Bronchial epithelial cell (primary cell): ENCODE results near the gene MTSS2. TPM values are rescaled to one million over a fixed set of nuclear protein-coding genes. Genes with fewer than 3 reads are reported as not detected.

Source experiments
- DNase-seq: peaks from one replicate; pipeline ENCODE4 v3.0.0-alpha.2; 2010; ENCODE audit warnings: low read depth
- FAIRE-seq: peaks from 2 replicates; lab custom pipeline; 2011; peaks lifted over from hg19 to GRCh38; lab: Jason Lieb, UNC
- H3K27me3 ChIP-seq: 2 replicates; pipeline ENCODE4 v1.5.1; 2011; ENCODE audit warnings: low read length; ENCODE audit not compliant: control insufficient read depth, insufficient read depth
- H3K36me3 ChIP-seq: 2 replicates; pipeline ENCODE4 v1.5.1; 2011; ENCODE audit warnings: low read length; ENCODE audit not compliant: control insufficient read depth, insufficient read depth
- H3K4me3 ChIP-seq: 2 replicates; pipeline ENCODE4 v1.5.1; 2011; ENCODE audit warnings: mild to moderate bottlenecking, low read depth, low read length, control low read depth
- total RNA-seq: library from RNA; depleted of rRNA; stranded (reverse); fragments of >200 nt; gene quantifications from 2 replicates; pipeline ENCODE4 v1.2.1, GENCODE V29; 2014
- TF ChIP-seq, protein P1 (sequence below): IDR thresholded peaks from 2 replicates; pipeline ENCODE4 v1.5.1; 2011; ENCODE audit warnings: mild to moderate bottlenecking, moderate library complexity, low read length, control low read depth, inconsistent platforms; ENCODE audit not compliant: insufficient read depth, severe bottlenecking

The MTSS2 gene
- total RNA-seq, 1 donor from 2014 or later = 20.0 TPM

DNA sequence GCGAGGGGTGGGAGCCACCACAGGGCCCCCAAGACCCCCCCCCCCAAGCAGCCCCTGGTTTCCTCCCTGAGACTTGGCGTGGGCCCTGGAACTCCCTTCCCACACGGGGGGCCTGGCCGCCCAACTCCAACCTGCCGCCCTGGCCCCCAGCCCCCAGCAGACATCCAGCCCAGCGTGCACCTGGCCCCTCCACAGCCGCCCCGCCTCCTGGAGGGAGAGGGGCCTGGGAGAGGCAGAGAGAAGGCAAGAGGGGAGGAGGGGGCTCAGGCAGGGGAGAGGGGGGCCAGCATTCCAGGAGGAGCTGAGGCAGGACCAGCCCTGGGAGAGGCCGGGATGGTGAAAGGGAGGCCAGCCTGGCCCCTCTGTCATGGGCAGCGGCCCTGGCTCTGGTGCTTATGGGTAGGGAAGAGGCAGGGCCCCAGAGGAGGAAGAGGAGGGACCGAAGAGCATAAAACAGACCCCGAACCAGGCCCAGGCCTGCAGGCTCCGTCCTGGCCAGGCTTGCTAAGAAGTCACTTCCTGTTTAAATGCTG, 22.8 kb downstream of the MTSS2 start:
- Histone ChIP-seq H3K36me3 (peaks cover 23% of the 10 kb centered on the region), H3K27me3 (no peaks in the 10 kb centered on the region), H3K4me3 (no peak overlapping the region)
- DNase-seq = no peak
- TF ChIP-seq, protein P1, sequence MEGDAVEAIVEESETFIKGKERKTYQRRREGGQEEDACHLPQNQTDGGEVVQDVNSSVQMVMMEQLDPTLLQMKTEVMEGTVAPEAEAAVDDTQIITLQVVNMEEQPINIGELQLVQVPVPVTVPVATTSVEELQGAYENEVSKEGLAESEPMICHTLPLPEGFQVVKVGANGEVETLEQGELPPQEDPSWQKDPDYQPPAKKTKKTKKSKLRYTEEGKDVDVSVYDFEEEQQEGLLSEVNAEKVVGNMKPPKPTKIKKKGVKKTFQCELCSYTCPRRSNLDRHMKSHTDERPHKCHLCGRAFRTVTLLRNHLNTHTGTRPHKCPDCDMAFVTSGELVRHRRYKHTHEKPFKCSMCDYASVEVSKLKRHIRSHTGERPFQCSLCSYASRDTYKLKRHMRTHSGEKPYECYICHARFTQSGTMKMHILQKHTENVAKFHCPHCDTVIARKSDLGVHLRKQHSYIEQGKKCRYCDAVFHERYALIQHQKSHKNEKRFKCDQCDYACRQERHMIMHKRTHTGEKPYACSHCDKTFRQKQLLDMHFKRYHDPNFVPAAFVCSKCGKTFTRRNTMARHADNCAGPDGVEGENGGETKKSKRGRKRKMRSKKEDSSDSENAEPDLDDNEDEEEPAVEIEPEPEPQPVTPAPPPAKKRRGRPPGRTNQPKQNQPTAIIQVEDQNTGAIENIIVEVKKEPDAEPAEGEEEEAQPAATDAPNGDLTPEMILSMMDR = no peak
- FAIRE-seq = no peak

DNA sequence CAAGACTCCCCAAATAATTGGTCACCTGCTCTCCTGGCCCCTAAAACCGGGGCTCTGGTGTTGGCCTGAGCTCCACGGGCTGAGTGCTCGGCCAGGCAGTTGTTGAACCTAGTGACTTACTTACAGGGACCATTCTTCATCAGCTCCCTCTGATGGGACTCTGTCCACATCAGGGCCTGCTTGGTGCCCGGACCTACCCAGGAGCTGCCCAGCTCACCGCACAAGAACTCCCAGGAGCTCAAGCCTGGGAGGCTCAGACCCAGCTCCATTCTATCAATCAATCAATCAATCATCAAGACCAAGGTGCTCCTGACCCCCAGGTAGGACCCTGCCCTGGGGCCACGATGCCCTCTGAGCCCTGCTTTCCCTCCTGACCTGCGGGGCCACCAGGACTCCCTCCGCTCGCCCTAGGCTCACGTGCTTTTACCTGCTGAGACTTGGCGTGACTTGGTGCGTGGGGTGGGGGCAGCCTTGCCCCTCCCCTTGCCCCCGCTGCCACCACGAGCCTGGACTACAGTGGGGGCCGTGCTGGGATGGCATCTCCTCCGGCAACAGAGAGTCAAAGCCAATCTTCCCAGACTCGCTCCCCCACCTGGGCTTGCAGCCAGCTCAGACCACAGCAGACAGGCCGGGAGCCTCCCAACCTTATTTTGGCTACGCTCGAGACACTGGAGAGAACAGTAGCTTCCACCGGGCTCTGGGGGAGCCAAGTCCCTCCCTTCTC, 23.8 kb downstream of the MTSS2 start:
- H3K27me3 ChIP-seq = no peaks in the 10 kb centered on the region
- H3K36me3 ChIP-seq = peaks cover 23% of the 10 kb centered on the region
- FAIRE-seq (no peak), DNase-seq (no peak)
- H3K4me3 ChIP-seq = no peak overlapping the region
- TF ChIP-seq, protein P1 = no peak

DNA sequence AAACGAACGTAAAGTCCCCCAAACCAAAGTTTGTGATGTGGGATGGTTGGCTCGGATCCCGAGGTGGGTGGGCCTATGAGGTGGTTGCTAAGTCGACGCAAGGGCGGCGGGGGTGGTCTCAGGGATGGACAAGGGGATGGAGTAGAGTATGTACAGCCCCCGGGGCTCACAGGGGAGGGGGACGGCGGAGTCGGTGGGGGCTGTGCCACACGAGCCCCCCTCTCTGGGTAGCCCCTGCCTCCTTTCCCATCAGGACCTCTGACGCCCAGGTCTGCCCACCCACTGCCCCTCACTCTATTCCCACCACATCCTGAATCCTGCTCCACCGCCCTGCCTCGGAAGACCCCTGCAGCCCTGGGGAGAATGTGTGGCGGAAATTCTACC, 24.3 kb downstream of the MTSS2 start:
- Histone ChIP-seq H3K36me3 (peaks cover 21% of the 10 kb centered on the region), H3K27me3 (no peaks in the 10 kb centered on the region), H3K4me3 (no peak overlapping the region)
- DNase-seq = no peak
- TF ChIP-seq, protein P1 = no peak
- FAIRE-seq = no peak

DNA sequence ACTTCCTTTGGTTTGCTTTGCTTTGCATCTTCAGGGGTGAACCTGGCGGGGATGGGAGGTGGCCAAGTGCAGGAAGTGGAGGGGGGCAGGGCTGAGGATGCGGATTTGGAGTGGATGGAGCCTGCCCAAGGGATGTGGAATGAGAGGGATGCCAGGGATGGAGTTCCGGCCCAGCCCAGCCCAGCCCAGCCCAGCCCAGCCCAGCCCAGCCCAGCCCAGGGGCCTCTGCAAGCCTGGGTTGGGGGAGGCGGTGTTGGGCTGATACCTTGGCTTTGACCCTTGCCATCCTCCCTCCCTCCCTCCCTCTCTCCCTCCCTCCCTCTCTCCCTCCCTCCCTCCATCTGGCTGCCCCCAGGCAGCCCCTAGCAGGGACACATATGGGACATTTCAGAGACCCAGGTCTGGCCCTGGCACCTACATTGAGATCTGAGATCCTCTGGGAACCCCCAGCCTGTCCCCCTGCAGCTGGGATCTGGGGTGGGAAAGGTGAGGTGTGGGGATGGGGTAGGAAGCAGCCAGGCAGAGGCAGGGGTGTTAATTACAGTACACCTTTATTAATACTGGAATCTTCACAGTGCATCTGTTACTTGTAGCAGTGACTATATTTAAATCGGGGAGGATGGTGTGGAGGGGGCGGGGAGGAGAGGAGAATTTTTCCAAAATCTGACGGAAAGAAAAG, 25.0 kb downstream of the MTSS2 start:
- FAIRE-seq = no peak
- H3K4me3 ChIP-seq = no peak overlapping the region
- TF ChIP-seq, protein P1 = no peak
- peaks cover 17% of the 10 kb centered on the region for H3K36me3 ChIP-seq
- H3K27me3 ChIP-seq = no peaks in the 10 kb centered on the region
- DNase-seq = no peak

DNA sequence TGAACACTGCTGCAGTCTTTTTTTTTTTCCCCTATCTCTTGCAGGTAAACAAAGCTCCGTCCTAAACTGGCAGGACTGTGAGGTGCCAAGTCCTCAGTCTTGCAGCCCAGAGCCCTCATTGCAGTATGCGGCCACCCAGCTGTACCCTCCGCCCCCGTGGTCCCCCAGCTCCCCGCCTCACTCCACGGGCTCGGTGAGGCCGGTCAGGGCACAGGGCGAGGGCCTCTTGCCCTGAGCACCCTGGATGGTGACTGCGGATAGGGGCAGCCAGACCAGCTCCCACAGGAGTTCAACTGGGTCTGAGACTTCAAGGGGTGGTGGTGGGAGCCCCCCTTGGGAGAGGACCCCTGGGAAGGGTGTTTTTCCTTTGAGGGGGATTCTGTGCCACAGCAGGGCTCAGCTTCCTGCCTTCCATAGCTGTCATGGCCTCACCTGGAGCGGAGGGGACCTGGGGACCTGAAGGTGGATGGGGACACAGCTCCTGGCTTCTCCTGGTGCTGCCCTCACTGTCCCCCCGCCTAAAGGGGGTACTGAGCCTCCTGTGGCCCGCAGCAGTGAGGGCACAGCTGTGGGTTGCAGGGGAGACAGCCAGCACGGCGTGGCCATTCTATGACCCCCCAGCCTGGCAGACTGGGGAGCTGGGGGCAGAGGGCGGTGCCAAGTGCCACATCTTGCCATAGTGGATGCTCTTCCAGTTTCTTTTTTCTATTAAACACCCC, 25.7 kb downstream of the MTSS2 start:
- peaks cover 11% of the 10 kb centered on the region for H3K36me3 ChIP-seq
- no peak for DNase-seq
- FAIRE-seq = no peak

More for the DNA sequence above, 25.7 kb downstream of the MTSS2 start:
- Histone ChIP-seq H3K27me3 (no peaks in the 10 kb centered on the region), H3K4me3 (no peak overlapping the region)
- TF ChIP-seq, protein P1 = no peak
